Measurements from ENCODE around the gene PIR. TPM values are rescaled to one million over a fixed set of nuclear protein-coding genes. Genes with fewer than 3 reads are reported as not detected.

Gene PIR
- total RNA-seq, 1 donor from 2014 or later = 45.0 TPM

GRCh38 chrX:15430584-15430983 lies 62.5 kb downstream of the PIR start:
- Mint-ChIP-seq H3K27ac (no peak overlapping the region), H3K36me3 (peaks cover 5% of the 10 kb centered on the region), H3K9me3 (no peaks in the 10 kb centered on the region), H3K4me3 (no peak overlapping the region), H3K4me1 (peaks cover 9% of the 10 kb centered on the region), H3K27me3 (ENCODE audit: insufficient read depth, low read depth) (no peaks in the 10 kb centered on the region)
- Histone ChIP-seq H3F3A (ENCODE audit: low read depth) (no peaks in the 10 kb centered on the region), H3K4me1 (peaks cover 12% of the 10 kb centered on the region), H3K9me3 (ENCODE audit: low read depth) (no peaks in the 10 kb centered on the region), H3K27me3 (no peaks in the 10 kb centered on the region), H4K20me1 (ENCODE audit: low read depth) (no peaks in the 10 kb centered on the region), H3K4me3 (no peak overlapping the region), H3K27ac (no peak overlapping the region), H3K4me2 (no peak overlapping the region), H3K36me3 (no peaks in the 10 kb centered on the region), H3K79me2 (ENCODE audit: low read depth) (no peaks in the 10 kb centered on the region), H2AFZ (replicated peaks) (no peak overlapping the region), H3K9ac (no peak overlapping the region)
- no peak for TF ChIP-seq EZH2phosphoT487 (IDR thresholded peaks at IDR 0.05)
- no peak for TF ChIP-seq EZH2 (IDR thresholded peaks at IDR 0.05)
- TF ChIP-seq CTCF (IDR thresholded peaks at IDR 0.05) = no peak
- DNase-seq (ENCODE audit: low spot score) = no peak

GRCh38 chrX:15430076-15430475 lies 63.1 kb downstream of the PIR start:
- Histone ChIP-seq H3K36me3 (no peaks in the 10 kb centered on the region), H3K4me2 (no peak overlapping the region), H3K79me2 (ENCODE audit: low read depth) (no peaks in the 10 kb centered on the region), H3K4me1 (peaks cover 12% of the 10 kb centered on the region), H3K9me3 (ENCODE audit: low read depth) (no peaks in the 10 kb centered on the region), H3F3A (ENCODE audit: low read depth) (no peaks in the 10 kb centered on the region), H3K4me3 (no peak overlapping the region), H3K9ac (no peak overlapping the region), H3K27ac (no peak overlapping the region), H2AFZ (replicated peaks) (no peak overlapping the region), H4K20me1 (ENCODE audit: low read depth) (no peaks in the 10 kb centered on the region), H3K27me3 (no peaks in the 10 kb centered on the region)
- no peak for TF ChIP-seq EZH2phosphoT487 (IDR thresholded peaks at IDR 0.05)
- no peak for TF ChIP-seq EZH2 (IDR thresholded peaks at IDR 0.05)
- TF ChIP-seq CTCF (IDR thresholded peaks at IDR 0.05) = no peak
- no peak for DNase-seq (ENCODE audit: low spot score)
- H3K27me3 Mint-ChIP-seq (ENCODE audit: insufficient read depth, low read depth) = no peaks in the 10 kb centered on the region
- peaks cover 5% of the 10 kb centered on the region for H3K36me3 Mint-ChIP-seq
- peaks cover 9% of the 10 kb centered on the region for H3K4me1 Mint-ChIP-seq
- H3K27ac Mint-ChIP-seq = no peak overlapping the region
- H3K4me3 Mint-ChIP-seq = no peak overlapping the region
- H3K9me3 Mint-ChIP-seq = no peaks in the 10 kb centered on the region

- Histone ChIP-seq H3K9ac (no peak overlapping the region), H2AFZ (replicated peaks) (no peak overlapping the region), H3K36me3 (no peaks in the 10 kb centered on the region), H4K20me1 (ENCODE audit: low read depth) (no peaks in the 10 kb centered on the region), H3K79me2 (ENCODE audit: low read depth) (no peaks in the 10 kb centered on the region), H3K4me3 (no peak overlapping the region), H3K27me3 (no peaks in the 10 kb centered on the region), H3K9me3 (ENCODE audit: low read depth) (no peaks in the 10 kb centered on the region), H3K4me2 (no peak overlapping the region), H3K27ac (no peak overlapping the region), H3F3A (ENCODE audit: low read depth) (no peaks in the 10 kb centered on the region), H3K4me1 (no peaks in the 10 kb centered on the region)
- Mint-ChIP-seq H3K9me3 (peaks cover 10% of the 10 kb centered on the region), H3K4me1 (peaks cover 3% of the 10 kb centered on the region), H3K27me3 (ENCODE audit: insufficient read depth, low read depth) (no peaks in the 10 kb centered on the region), H3K4me3 (no peak overlapping the region), H3K27ac (no peak overlapping the region), H3K36me3 (peaks cover 19% of the 10 kb centered on the region)
- TF ChIP-seq CTCF (IDR thresholded peaks at IDR 0.05) (no peak), EZH2phosphoT487 (IDR thresholded peaks at IDR 0.05) (no peak), EZH2 (IDR thresholded peaks at IDR 0.05) (no peak)
- no peak for DNase-seq (ENCODE audit: low spot score)
These were observed 68.1 kb downstream of the PIR start for GRCh38 chrX:15425024-15425423.
